Myocyte (in vitro differentiated cells): ENCODE measurements around the gene HDHD3. TPM values are rescaled to one million over a fixed set of nuclear protein-coding genes. Genes with fewer than 3 reads are reported as not detected.

ENCODE experiments used
- DNase-seq: peaks from one replicate; pipeline ENCODE4 v3.0.0-alpha.2; 2012; ENCODE audit warnings: low read depth
- total RNA-seq: library from RNA; depleted of rRNA; stranded (reverse); fragments of >200 nt; gene quantifications from 2 replicates; pipeline ENCODE4 v1.2.3, GENCODE V29; 2014

The HDHD3 gene
- total RNA-seq, 1 donor from 2014 or later: 9.1 TPM

DNA sequence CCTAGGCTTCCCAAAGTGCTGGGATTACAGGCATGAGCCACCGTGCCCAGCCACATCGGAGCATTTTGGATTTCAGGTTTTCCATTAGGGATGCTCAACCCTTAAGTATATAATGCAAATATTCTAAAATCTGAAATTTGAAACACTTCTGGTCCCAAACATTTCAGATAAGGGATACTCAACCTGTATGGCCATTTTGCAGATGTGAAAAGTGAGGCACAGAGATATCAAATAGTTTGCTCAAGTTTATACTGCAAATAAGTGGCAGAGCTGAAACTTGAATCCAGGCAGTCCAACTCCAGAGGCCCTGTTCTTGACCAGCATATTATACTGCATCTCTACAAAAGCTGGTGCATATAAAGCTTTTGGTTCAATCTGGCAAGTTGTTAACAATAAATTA, 39.1 kb downstream of the HDHD3 start:
- DNase-seq: no peak

DNA sequence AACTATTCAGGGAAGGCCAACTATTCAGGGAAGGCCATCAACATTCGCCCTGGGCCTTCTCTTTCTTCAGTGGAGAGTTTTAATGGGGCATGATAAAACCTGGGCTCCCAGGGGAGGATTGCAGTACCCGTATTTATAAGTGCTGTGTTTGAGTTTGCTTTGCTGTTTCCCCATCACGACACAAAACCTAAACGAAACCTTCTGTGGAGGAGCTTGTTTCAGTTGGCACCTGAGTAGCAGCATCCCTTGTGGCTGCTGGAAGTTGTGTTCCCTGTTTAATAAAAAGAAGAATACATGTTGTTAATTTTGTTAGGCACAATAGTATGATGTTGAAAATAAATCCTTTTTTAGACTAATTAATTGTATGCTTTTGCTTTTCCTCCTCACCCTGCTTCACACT, 45.0 kb downstream of the HDHD3 start:
- no peak for DNase-seq

DNA sequence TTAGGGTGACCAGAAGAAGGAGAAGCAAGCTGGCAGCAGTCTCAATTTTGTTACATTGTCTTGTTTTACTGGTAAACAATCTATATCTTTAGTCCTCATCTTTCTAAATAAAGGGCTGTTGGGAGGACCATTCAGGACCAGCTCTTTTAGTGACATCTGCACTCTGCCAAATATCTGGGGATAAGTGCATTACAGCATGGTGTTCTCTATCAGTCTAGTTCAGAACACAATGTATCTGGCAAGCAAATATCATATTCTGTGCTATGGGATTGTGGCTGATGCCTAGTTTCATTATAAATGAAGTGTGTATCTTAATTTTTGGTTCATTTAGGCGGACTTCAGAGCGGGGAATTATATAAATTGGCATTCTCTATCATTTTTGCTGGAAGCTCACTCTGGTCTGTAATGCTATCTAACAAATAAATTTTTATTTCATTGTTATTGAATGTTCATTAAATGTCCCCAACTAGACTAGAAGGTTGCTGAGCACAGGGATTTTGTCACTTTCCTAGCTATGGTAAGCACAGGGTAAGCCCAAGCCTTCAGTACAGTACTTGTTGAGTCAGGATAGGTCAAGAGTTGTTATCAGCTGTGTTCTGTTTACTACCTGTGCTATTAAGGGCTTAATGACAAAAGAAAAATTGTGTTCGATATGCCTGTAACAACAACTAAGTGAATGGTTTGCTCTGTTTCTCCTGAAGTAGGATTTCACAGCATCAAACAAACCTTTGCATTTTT, 48.6 kb downstream of the HDHD3 start:
- DNase-seq: no peak

DNA sequence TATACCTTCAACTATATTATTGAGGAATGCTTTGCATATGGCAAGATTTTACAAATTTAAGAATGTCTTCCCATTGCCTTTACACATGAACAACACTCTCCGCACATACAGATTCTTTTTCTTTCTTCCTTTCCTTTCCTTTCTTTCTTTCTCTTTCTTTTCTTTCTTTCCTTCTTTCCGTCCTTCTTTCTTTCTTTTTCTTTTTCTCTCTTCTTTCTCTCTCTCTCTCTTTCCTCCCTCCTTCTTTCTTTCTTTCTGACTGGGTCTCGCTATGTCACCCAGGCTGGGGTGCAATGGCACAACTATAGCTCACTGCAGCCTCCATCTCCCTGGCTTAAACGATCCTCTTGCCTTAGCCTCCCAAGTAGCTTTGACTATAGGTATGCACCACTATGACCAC, 50.6 kb downstream of the HDHD3 start:
- DNase-seq: no peak

Other genes starting within 250 kb of the HDHD3 start
- 62.3 and 68.5 TPM in 2 replicates for gene SLC31A2, start 226.0 kb downstream of the HDHD3 start, total RNA-seq
- gene FKBP15, start 155.7 kb downstream of the HDHD3 start, total RNA-seq: 20.3 and 20.5 TPM in 2 replicates
- gene SLC31A1, start 155.4 kb downstream of the HDHD3 start, total RNA-seq: 12.0 and 13.6 TPM in 2 replicates
- gene CDC26, start 101.4 kb downstream of the HDHD3 start, total RNA-seq: 27.8 and 36.0 TPM in 2 replicates
- 18.7 and 21.7 TPM in 2 replicates for gene PRPF4, start 101.3 kb downstream of the HDHD3 start, total RNA-seq
- not detected in 2 replicates for gene RNF183, start 73.6 kb downstream of the HDHD3 start, total RNA-seq
- gene WDR31, start 36.7 kb downstream of the HDHD3 start, total RNA-seq: 0.83 and 1.4 TPM in 2 replicates
- not detected in 2 replicates for gene BSPRY, start 27.4 kb downstream of the HDHD3 start, total RNA-seq
- 16.0 and 24.5 TPM in 2 replicates for gene ALAD, start 24.3 kb upstream of the HDHD3 start, total RNA-seq
- gene POLE3, start 33.7 kb upstream of the HDHD3 start, total RNA-seq: 53.9 and 65.9 TPM in 2 replicates
- gene C9orf43, start 33.8 kb upstream of the HDHD3 start, total RNA-seq: 0.26 and 0.64 TPM in 2 replicates
- gene RGS3, start 86.7 kb upstream of the HDHD3 start, total RNA-seq: 70.9 and 110 TPM in 2 replicates